Measurements from ENCODE around the gene CACNG1.

CACNG1 gene

GRCh38 chr17:67052720-67053437, 8.5 kb downstream of the CACNG1 start:
- DNase-seq, result no peak

- DNase-seq, result no peak
Measured at GRCh38 chr17:67053438-67054000, 9.2 kb downstream of the CACNG1 start.

- DNase-seq, result no peak
Measured at GRCh38 chr17:67054011-67054591, 9.7 kb downstream of the CACNG1 start.

GRCh38 chr17:67054608-67055007, 10.3 kb downstream of the CACNG1 start:
- no peak for DNase-seq

GRCh38 chr17:67055041-67055443, 10.7 kb downstream of the CACNG1 start:
- DNase-seq, result no peak

- no peak for DNase-seq
Measured at GRCh38 chr17:67055811-67056745, 11.7 kb downstream of the CACNG1 start.

- no peak for DNase-seq
Measured at GRCh38 chr17:67056746-67057490, 12.6 kb downstream of the CACNG1 start.

- DNase-seq, result no peak
Measured at GRCh38 chr17:67058036-67058435, 13.7 kb downstream of the CACNG1 start.

GRCh38 chr17:67059372-67059771, 15.0 kb downstream of the CACNG1 start:
- DNase-seq, result no peak

- no peak for DNase-seq
Measured at GRCh38 chr17:67063141-67063540, 18.8 kb downstream of the CACNG1 start.

- DNase-seq, result no peak
Measured at GRCh38 chr17:67066717-67067116, 22.4 kb downstream of the CACNG1 start.

GRCh38 chr17:67067571-67068482, 23.5 kb downstream of the CACNG1 start:
- no peak for DNase-seq

GRCh38 chr17:67068999-67069398, 24.6 kb downstream of the CACNG1 start:
- DNase-seq, result no peak

GRCh38 chr17:67069603-67070136, 25.3 kb downstream of the CACNG1 start:
- DNase-seq, result no peak

GRCh38 chr17:67071595-67071994, 27.2 kb downstream of the CACNG1 start:
- no peak for DNase-seq

GRCh38 chr17:67072885-67073284, 28.5 kb downstream of the CACNG1 start:
- no peak for DNase-seq

- DNase-seq, result no peak
Measured at GRCh38 chr17:67074781-67075180, 30.4 kb downstream of the CACNG1 start.

- DNase-seq, result no peak
Measured at GRCh38 chr17:67076290-67076689, 31.9 kb downstream of the CACNG1 start.

GRCh38 chr17:67078292-67078691, 33.9 kb downstream of the CACNG1 start:
- DNase-seq, result no peak

- no peak for DNase-seq
Measured at GRCh38 chr17:67079491-67079890, 35.1 kb downstream of the CACNG1 start.

GRCh38 chr17:67080804-67081203, 36.5 kb downstream of the CACNG1 start:
- DNase-seq, result no peak

All from Kasumi-1 (cell line).